HG03442 (cell line): ENCODE results near the gene ATP10A.
"Not testable (repeated sequence)": the region's sequence is repeated elsewhere in the genome, so short reads cannot be mapped to it uniquely, and the experiment has no call there.

Source experiments
- ATAC-seq: cut with Tn5 transposase; IDR thresholded peaks from one replicate; pipeline ENCODE4 v1.9.1; 2021; ENCODE audit warnings: mild to moderate bottlenecking, moderate library complexity; ENCODE audit not compliant: unreplicated experiment

ATP10A gene

DNA sequence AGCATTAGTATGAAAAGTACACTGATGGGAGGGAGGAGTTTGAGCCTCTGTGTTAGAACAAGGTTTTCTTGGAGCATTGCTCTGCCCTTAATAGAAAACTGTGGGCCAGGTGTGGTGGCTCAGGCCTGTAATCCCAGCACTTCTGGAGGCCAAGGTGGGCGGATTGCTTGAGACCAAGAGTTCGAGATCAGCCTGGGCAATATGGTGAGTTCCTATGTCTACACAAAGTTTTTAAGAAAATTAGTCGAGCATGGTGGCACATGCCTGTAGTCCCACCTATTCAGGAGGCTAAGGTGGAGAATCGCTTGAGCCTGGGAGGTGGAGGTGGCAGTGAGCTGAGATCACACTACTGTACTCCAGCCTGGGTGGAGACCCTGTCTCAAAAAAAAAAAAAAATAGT lies 103.7 kb downstream of the ATP10A start:
- ATAC-seq: no peak

DNA sequence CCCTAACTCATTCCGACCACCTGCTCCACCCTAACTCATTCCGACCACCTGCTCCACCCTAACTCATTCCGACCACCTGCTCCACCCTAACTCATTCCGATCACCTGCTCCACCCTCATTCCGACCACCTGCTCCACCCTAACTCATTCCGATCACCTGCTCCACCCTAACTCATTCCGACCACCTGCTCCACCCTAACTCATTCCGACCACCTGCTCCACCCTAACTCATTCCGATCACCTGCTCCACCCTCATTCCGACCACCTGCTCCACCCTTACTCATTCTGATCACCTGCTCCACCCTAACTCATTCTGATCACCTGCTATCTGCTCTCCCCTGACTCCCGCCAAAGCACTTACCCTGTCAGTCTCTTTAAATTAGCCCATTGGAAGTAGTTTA lies 104.5 kb downstream of the ATP10A start:
- not testable (repeated sequence) for ATAC-seq

DNA sequence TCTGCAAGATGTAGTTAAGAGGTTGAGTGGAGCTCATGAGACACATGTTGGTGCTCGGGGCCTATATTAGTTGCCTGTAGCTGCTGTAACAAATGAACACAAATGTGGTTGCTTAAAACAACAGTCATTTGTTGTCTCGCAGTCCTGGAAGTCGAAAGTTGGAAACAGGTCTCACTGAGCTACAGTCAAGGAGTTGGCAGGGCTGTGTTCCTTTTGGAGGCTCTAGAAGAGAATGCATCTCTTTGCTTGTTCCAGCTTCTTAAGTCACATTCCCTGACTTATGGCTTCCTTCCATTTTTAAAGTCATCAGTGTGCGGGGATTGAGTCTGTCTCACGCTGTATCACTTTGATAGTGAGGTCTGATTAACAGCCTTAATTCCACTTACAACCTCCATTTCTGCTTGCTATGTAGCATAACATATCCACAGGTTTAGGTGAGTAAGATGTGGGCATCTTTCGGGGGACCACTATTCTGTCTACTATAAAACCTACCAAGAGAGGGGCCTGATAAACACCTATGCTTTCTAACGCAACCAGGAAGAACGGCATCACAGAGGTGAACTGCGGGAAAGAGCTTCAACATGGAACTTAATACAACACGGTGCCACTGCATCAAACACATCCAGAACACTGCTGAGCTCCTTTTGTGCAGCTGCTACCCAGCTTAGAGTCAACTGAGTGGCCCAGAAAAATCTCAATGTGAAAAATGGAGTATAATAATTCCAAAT lies 119.4 kb downstream of the ATP10A start:
- ATAC-seq: no peak

DNA sequence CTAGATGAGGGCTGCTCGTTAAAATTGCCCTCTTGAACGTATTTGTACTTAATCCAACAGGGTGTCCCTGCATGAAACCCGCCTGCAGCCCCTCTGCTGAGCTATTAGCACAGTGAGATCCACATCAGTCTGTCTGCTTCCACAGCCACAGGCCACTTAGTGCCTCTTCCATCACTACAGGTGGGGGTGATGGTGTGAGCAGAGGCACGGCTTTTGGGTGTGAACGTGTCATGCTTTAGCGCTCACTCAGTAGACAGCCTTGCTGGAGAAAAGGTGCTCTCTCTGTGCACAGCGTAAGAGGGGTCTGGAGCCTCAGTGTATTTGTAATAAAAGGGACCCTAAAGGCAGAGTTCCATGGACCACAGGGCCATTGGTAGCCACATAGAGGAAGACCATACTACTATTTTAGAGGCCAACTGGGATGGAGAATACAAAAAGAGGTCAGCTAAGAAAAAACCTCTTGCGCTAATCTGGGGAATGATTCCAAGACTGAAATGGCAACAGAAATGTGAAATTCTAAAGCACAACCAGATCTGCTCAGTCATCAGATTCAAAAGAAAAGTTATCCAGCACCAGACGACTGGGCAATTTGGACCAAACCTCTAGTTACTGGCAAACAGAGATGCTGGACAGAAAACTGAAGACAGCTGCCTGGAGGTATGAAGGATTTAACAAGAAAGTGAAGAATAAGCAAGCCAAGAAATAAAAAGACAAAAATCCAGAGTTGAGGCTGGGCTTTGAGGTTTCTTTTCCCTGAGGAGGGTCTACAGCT lies 120.2 kb downstream of the ATP10A start:
- ATAC-seq: no peak

DNA sequence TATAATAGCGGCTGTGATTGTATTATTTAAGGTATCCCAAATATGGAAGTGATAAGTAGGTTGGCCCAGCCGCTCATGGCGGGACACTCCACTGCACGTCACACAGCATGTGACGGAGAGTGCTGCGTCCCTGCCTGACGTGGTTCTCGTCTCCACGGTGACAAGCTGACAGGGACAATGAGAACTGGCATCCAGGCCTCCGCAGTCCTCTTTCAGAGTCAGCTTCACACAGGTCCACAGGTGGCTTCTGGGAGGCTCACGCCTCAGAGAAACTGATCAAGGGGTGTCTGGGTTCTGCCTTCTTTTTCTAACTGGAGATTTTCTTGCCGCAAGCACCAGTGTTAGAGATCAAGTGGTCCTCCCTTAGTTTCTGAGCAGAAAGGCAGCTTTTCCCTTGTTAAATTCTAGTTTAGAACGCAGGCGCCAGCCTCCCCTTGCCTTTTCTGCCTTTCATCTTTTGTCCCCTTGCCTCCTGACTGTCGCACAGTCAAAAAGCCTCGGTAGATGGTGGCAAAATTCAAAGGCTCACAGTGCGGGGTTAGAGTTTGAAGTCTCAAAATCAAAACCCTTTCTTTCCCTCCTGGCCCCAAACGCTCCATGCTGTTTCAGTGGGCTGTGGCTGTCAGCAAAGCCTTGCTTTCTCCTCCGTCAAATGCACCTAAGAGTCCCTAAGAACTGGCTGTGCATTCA lies 120.9 kb downstream of the ATP10A start:
- ATAC-seq: no peak

DNA sequence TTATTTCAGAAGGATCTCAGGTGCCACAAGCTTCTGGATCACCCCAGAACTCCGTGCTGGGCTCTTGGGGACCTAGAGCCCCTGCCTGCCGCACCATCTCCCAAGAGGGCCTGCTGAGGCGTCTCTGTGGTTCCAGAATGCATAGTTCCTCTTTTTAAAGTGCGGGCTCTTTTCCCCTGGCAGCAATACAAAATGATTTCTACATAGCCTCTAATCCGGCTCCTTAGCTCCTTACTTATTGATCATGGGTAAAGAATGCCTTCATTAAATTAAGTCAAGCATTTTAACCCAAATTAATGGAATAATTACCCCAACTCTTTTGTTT lies 121.9 kb downstream of the ATP10A start:
- ATAC-seq: no peak

DNA sequence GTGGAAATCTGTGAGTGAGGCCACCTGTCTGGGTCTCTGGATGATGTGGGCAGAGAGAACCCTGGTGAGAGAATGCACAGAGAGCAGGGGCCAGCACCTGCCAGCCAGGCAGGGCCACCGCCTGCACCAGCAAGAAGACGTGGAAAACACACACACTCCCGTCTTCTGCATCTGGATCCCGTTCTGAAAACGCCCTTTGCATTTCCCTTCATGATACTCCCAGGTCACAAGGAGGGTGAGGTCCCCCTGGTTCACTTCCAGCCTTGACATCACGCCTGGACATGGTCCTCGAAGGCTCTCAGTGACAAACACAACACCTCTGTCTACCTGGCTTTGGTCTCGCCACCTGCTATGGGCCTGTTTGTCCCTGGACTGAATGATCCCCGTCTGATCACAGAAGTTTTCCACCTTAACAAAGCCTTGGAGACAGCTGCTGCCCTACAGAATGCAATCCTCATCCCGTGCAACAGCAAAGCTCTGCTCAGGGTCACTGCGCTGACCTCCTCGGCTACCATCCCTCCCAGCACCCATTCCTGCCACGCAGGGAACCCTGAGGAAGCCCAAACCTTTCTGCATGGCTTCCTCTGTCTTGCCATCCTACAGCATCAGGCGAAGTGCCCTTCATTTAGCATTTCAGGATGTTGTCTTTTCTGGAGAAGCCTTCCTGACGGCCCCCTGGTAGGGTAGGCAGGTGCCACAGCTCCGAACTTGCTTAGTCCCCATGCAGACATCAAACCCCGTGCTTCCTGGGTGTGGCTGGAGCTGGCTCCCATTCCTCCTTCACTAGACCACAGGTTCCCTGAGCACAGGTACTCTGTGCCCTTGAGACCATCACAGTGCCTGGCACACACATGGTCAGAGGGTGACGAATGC lies 122.5 kb downstream of the ATP10A start:
- no peak for ATAC-seq

DNA sequence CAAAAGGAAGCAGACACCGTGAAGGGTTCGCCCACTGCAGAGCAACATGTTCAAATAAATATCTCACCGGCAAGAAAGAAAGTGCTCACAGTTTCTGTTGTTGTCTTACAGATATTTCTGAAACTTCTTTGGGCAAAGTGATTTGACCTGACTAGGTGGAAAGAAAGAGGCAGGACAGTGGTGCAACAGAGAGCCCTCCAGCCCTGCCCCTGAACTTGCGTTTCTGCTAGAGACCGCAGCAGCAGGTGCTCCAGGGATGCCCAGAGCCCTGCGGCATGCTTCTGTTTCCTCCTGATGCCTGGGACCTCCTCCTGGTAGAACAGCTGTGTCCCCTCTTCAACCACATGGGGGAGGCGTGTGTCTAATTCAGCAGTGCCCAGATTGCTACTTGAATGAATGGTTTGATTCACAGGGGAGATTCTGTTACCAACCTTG lies 123.4 kb downstream of the ATP10A start:
- ATAC-seq: no peak

DNA sequence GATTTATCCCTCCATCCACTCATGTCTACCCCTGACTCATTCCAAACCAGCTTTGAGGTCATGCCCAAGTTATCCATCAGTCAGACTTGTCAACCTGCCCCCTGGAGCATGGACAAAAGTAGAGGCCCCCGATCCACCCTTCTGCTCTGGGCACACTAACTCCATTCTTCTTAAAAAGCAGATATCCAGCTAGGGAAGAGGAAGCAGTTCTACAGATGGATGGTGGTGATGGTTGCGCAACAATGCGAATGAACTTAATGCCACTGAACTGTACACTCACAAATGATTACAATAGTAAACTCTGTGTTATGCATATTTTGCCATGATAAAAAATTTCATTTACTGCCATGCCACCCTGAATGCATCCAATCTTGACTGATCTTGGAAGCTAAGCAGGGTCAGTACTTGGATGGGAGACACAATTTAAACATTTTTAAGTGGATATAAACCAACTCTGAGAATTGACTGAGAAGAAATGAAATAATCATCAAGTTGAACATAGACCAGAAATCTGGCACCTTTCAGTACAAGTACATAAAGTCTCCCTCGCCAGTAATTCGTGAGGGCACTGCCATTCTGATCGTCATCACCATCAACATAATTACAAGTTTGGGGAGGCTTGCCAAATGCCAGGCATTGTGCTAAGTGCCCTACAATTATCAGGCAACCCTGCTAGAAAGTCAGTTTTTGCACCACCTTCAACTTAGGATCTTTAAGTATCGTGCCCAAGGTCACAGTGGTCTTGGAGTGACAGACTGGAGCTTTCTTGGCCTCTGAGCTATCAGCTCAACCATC lies 124.8 kb downstream of the ATP10A start:
- no peak for ATAC-seq

DNA sequence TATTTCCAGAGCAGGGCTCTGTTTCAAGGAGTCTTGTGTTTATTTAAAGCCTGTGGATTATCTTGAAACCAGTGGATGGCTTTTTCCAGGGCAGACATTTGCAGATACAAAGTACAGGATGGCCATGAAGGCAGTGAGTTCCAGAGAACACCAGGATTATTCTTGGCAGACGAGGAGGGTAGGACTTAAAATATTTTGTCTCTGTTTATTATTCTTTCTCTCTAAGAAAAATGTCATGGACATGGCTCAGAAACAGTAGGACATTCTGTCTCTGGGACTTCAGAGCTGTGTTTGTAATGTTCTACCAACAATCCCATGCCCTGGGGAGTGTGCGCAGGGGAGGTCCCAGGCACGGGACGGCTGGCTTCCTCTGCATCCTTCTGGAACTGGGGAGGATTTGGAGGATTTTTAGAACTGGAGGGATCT lies 125.9 kb downstream of the ATP10A start:
- ATAC-seq: no peak

DNA sequence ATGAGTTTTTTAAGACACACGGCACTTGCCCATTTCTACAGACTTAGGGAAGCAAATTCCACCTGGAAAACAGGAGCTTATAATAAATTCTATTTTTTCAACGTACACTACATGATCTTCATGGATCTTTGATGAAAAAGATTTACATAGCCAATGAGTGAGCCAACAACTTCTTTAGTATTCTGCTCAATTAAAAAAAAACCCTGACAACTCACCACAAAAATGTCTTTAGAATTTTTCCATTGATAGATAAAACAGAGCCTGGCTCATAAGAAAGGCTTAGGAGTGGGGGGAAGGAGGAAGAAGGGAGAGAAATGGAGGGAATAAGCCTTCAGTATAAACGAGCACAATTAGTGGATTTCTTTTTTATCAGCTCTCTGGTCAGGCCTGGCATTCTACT lies 126.7 kb downstream of the ATP10A start:
- no peak for ATAC-seq

DNA sequence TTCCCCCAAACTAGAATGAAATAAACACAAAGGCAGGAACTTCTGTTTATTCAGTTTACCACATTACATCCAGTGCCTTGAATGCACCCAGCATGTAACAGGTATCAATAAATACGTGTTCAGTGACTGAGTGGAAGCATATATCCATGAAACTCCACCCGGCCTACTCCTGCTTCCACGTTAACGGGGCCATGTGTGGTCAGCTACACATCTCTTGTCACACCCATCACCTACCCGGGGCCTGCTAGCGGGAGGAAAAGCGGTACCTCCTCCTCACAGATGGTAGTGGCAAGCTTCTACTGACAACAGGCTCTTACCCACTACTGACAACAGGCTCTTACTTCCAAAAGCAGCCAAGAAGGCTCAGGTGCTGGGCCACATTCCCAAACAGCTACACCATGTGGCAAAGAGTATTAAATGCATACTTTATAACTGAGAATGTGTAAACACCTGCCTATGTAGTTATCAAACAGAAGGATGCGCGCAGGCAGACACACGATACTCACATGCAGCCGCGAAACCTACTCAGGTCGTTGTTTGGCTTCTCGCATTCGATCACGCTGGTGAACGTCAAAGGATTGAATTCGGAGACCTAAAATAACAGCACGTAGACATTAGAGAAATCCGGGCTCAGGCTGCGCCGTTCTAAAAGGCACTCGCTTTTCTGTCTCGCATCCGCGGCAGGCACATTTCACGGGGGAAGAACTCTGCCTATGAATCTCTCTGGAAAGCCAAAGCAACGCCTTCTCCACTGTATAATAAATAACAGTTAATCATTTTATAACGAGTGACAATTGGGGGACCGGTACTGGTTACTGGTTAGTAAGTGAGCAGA lies 127.4 kb downstream of the ATP10A start:
- ATAC-seq: no peak

DNA sequence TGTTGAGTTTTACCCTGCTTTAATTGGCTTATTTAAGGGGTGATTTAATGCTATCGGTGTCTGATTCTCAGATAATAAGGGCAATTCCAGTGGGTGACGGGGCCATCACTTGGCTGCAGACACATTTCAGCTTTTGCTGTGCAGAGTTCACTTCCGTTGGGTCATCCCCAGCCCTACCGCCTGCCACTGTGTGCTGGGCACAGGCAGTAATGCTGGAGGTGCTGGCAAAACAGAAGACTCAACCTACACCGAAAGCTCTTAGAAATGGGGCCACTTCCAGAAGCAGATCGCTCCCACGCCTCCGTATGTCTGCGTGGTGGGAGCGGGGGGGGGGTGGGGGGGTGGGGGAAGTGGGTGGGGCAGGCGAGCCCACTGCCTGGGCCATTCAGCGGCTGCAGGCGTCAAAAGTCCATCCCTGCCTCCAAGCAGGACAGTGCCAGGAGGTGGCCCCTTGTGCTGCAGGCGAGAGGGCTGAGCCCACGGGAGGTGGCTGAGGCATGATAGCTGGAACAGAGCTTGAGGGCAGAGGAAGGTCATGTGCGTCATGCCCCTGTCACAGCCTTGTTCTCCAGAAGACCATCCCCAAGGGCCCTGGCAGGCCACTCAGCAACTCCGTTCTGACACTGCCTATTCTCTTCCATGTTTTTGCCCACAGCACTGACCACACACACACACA lies 128.3 kb downstream of the ATP10A start:
- ATAC-seq: no peak

DNA sequence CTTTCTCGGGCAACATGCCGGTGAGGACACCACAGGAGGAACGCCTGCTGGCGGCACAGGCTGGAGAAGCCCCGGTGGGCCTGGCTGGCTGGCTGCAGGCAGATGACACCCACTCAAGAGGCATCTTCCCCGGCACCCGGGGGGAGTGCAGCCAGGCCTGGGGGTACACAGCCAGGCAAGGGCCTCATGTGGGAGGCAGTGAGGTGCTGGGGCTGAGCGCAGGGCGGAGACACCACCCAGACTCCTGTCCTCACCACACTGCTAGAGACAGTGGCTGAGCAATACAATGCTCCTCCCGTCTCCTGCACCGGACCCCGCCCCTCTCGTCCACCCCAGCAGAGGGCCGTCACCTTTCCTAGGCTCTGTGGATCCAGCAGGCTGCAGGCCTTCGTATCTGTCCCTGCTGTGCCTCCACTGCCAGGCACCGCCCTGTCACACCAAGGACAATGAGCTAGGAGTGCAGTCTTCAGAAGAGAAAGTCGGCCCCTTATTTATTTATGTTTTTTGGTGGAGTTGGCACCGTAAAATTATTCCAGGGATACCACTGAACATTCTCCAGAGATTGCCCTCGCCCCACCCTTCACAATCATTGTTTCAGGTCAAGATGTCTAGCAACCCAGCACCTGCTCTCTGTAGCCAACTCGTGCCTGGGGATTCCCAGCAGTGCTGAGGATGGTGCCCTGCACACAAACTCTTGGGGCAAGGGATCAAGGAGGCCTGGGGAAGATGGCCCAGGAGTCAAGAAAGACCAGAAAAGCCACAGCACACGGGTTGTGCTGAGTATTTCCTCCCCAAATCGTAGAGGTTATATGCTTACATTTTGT lies 129.1 kb downstream of the ATP10A start:
- ATAC-seq: no peak

DNA sequence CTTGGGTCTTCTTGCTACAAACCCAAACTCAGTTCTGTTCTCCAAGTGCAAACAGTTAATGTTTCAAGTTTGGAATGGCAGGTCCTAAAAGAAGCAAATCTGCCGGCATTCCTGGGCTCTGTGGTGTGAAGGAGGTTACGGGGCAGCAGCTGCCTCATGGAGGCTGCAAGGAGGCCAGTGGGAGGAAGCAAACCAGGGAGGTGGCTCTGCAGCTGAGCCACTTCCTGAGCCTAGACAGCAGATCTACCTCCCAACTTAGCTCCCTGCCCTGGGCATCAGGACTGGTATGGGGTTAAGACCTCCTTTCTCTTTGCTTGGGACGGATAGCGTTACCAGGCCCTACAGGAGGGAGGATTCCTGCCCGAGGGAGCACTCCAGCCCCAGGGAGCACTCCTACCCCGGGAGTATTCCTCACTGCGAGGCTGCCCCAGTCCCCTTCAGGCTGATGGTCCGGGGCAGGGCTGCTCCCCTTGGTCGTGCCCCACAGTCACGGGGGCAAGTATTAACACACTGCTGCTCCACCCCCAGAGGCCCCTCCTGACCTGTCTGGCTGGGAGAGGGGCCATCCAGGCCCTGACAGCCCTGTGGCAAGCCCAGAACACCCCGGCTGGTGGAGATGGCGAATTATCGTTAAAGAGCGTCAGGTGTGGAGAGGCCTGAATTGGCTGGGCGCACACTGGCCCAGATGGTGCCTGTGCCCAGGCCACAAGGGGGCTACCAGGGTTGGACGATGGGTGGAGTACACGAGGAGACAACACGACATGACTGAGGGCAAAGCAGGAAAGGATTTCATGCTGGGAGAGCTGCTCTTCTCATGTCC lies 129.9 kb downstream of the ATP10A start:
- no peak for ATAC-seq

DNA sequence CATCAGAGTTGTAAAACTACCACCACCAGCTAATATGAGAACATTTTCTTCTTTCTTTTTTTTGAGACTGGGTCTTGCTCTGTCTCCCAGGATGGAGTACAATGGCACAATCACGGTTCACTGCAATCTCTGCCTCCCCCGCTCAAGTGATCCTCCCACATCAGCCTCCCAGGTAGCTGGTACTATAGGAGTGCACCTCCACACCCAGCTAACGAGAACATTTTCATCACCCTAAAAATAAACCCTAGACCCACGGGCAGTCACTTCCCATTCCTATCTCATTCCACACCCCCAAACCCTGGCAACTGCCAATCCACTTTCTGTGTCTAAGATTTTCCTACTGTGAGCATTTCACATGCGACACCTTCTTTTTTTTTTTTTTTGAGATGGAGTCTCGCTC lies 130.9 kb downstream of the ATP10A start:
- no peak for ATAC-seq

DNA sequence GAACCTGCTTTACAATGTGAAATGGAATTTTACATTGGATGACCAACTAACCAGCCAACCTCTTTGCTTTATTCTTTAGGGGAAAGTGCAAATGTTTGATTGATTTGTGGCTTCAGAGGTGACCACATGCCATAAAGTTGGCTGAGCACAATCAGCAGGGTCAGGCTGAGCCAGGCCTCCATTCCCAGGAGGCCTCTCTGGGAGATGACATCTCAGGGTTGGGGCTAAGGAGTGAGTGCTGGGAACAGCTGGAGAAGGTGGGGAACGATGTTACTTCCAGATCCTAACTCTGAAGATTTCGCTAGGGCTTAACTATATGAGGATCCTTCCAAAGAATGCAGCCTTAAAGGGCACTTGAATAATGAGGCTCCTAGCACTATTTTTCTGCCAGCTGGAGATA lies 131.7 kb downstream of the ATP10A start:
- no peak for ATAC-seq
